ENCODE data around the gene ZG16B.

ZG16B gene, protein sequence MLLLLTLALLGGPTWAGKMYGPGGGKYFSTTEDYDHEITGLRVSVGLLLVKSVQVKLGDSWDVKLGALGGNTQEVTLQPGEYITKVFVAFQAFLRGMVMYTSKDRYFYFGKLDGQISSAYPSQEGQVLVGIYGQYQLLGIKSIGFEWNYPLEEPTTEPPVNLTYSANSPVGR

DNA sequence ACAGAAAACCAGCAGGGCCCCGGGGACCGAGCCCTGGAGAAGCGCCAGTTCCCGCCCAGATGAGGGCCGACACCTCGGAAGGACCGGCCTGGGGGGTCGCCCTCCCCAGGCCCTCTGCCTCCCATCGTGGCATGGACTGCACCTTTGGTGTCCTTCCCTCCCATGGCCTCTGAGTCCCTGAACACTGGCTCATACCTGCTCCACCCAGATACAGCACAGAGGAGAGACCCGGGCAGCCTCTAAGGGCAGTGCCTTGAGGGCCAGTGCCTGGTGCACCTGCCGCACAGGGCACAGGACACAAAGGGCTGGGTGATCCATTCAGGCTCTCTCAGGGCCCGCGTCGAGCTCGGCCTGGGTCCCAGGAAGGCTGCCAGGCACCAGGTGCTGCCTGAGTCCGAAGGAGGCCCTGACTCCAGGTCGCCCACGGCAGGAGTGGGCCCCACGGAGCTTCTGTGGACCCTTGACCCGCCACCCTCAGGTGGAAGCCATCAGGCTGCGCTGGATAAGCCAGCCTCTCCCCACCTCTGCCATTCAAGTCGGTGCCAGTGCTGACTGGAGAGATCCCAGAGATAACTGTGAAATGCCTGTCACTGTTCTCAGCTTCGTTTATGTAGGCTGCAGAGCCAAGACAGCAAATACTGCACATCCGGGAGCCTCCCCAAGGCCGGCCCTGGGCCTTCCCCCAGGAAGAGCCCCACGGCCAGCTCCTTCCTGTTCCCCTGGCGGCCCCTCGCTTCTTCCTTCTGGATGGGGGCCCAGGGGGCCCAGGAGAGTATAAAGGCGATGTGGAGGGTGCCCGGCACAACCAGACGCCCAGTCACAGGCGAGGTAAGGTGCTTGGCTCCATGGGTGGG is at the start of gene ZG16B:
TSS of gene ZG16B (plus strand) at position 803 of the 854 bp plus-strand sequence. CDS start 139 bp downstream, outside the sequence.
- no peak for DNase-seq (ENCODE audit: low read depth, low spot score)

DNA sequence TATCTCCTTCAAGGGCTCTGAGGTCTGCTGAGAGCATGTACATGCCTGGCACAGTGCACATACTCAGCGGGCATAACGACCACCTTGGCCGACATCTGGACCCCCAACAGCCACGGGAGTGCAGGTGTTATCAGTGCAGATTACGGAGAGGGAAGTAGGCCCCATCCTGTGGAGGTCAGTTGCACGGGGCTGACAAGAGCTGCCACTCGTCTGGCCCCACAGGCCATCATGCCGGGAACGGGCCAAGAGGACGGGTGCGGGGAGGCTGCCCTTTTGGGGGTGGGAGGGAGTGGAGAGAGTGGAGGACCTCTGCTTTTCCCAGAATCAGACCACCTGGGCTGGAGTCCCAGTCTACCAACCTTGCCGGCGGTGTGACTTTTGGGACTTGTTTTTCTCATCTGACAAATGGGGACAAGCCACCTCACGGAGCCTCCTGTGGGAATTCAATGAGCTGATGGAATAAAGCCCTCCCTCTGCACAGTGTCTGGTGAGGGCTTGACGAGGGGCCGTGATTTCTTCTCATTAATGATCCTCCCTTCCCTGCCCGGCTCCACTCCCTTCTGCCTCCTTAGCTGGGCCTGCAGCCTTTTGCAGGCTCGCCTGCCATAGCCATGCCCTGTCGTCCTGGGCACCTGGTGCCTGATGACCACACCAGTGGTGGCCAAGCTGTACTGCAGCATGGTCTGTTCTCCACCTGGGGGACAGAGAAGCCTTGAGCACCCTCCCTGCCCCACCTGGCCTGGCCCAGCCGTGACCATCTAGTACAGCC is 47.3 kb upstream of the ZG16B start:
- no peak for DNase-seq (ENCODE audit: low read depth, low spot score)

DNA sequence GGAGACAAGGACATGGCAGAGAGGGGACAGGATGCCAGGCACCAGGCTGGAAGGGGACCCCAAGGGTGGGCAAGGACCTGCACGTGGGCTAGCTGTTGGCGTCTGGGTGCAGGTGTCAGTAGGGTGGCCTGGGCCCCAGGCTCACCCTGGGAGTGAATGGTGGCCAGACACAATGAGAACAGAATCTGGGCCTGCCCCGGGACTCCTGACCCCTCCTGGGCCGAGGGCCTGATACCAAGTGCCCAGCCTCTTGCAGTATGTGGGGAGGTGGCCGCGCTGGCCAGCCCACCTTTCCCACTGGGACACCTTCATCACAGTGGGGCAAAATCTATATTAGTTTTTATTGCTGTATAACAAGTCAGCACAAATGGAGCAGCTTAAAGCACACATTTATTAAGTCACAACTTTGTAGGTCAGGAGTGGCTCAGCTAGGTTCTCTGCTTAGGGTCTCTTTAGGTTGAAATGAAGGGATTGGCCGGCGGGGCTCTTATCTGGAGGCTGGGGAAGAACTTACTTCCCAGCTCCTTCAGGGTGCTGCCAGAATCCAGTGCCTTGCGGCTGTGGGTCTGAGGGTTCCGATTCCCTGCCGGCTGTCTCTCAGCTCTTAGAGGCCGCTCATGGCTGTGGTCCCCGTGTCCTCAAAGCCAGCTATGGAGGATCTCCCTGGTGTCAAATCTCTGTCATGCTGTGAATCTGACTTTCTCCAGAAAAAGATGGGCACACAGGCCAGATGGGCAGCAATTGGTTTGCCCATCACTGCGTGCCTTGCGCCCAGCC is 46.3 kb upstream of the ZG16B start:
- no peak for DNase-seq (ENCODE audit: low read depth, low spot score)

DNA sequence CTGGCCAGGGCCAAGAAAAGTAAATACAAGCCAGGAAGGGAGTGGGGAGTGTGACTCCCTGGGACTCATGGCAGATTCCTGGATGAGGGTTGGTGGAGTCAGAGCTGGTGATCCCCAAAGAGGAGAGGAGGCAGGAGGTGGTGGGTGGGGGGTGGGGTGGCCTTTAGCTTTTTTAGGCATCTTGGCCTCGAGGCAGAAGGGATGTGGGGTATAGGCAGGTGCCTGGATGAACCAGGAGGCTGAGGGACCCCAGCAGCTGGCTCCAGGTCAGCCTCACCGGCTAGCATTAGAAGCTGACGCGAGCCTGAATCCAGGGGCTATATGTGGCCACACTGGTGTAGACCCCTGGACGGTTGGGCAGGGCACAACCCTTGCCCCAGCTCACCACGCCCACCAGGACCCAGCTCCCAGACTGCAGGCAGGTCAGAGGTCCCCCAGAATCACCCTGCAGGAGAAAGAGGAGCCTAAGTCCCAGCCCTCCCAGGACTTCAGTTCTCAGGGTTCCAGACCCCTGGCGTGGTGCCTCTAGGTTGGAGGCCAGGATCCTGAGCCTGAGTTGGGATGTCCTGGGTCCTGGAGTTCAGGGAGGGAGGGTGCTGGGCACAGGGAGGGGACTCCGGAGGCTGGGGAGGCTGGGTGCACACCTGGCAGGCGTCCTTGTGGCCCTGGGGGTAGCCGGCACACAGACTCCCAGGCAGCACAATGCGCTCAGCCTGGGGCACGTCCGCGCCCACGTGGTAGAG is 45.6 kb upstream of the ZG16B start:
- DNase-seq (ENCODE audit: low read depth, low spot score) = no peak

DNA sequence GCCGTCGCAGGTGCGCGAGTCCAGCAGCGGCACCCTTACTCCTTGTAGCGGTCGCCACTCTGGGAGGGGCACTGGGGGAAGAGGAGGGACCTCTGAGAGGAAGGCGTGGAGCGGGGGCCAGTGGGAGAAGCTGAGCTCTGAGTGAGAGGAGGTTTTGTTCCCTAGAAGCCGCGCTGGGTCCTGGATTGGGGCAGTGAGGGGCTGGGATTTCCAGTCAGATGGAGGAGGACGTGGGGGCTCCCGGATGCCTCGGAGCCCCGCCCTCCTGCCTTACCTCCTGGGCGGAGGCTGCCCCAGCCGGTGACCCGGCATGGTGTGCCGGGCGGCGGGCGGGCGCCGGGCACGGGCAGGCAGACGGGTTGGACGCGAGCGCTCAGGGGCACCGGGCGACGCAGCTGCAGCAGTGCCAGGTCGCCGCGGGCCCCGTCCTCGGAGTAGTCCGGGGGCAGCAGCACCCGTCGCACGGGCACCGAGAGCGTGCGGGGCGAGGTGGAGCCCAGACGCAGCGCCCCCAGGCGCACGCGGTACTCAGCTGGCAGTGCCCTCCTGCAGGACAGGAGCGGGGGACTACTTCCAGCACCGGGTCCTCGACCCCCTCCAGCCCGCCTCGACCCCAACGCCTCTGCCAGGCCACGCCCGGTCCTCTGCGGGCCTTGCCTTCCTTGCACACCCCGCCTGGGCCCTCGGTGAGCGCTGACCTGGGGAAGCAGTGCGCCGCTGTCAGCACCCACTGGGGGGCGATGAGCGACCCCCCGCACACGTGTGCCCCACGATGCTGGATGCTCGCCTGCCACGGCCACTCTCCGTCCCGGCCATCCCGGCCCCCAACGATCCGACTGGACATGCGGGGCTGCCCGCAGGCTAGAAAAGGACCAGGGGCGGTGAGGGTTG is 44.8 kb upstream of the ZG16B start:
- no peak for DNase-seq (ENCODE audit: low read depth, low spot score)

DNA sequence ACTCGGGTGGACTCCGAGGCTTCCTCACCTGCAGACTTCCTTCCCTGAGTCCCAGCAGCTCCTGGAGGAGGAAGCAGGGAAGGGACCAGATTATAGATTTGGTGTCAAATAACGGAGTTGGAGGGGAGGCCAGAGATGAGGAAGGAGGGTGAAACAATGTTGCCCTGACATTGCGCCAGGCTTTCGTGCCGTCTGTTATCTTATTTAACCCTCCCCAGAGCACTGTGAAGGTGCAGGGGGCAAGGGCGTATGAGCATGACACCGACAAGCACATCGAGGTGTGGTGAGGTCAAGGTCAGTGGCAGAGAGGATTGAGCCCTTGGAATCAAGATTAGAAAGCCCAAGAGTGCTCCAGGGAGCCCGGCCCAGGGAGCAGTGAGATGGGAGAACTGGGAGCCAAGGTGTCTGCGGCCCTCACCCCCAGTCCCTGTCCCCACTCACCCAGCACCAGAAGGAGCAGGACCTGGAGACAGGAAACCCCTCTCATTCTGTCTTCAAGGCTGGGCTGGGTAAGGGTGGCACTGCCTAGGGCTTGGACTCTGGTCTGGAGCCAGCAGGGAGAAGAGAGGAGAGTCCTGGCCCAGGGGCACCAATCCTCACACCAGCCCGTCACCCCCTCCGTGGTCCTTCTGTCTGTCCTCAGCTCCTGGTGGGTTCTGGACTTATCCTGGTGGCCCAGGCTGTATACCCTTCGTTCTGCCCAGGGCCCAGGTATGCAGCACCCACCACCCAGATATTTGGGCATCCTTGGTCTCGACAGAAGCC is 43.9 kb upstream of the ZG16B start:
- DNase-seq (ENCODE audit: low read depth, low spot score) = no peak

DNA sequence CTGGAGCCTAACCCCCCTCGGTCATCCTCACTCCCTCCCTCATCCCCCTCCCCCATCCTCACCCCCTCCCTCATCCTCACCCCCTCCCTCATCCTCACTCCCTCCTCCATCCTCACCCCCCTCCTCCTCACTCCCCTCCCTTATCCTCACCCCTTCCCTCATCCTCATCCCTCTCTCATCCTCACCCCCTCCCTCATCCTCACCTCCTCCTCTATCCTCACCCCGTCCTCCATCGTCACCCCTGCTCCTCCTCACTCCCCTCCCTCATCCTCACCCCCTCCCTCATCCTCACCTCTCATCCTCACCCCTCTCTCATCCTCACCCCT is 43.3 kb upstream of the ZG16B start:
- DNase-seq (ENCODE audit: low read depth, low spot score) = no peak

DNA sequence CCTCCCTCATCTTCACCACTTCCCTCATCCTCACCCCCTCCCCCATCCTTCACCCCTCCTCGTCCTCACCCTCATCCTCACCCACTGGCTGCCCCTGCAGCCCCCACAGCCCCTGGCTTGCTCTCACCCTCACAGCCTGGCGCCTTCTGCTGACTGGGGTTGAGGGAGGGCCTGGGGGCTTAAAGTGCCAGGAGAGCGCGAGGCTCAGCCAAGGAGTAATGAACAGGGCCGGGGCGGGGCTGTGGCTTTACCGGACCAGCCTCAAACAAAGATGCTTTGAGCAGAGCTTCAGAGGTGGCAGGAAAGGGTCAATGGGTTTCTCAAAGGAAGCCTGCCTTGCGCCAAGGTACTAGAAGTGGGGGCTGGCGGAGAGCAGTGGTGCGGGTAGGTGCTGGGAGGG is 42.7 kb upstream of the ZG16B start, which contains the start of gene PRSS33:
TSS of gene PRSS33 (minus strand) at position 155 of the 400 bp plus-strand sequence. CDS start 1,013 bp downstream, outside the sequence.
- DNase-seq (ENCODE audit: low read depth, low spot score) = no peak

DNA sequence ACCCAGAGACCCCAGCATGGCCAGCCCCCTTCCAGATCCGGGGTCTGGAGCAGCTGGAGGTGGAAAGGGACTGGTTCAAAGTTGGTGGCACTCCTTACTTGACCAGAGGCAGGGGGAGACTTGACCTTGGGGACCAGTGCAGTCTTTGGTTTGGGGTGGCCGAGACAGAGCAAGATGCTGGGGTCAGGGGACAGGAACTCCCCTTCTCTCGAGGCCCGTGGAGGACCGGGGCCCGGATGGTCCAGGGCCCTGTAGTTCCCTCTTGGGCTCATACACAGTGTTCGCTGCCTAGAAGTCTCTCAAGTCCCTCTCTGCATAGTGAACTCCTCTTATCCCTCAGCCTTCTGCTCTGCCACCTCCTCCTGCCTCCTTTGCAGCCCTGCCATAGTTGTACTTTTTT is 42.1 kb upstream of the ZG16B start:
- DNase-seq (ENCODE audit: low read depth, low spot score) = no peak

DNA sequence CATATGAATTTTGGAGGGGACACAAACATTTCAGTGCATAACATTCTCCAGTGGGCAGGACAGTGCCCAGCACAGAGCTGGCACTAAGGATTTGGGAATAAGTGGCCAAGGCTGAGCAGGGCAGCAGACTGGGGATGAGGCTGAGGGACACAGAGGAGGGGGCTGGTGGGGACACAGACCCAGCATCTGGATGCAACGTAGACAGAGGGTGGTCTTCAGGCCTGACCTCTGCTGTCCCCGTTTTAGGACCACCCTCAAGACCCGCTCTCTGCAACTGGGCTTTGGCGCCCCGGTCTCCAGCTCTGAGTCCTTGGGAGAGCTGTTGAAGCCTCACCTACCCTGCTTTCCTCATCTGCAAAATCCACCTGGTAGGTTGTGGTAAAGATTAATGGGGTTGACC is 39.5 kb upstream of the ZG16B start:
- DNase-seq (ENCODE audit: low read depth, low spot score) = no peak

DNA sequence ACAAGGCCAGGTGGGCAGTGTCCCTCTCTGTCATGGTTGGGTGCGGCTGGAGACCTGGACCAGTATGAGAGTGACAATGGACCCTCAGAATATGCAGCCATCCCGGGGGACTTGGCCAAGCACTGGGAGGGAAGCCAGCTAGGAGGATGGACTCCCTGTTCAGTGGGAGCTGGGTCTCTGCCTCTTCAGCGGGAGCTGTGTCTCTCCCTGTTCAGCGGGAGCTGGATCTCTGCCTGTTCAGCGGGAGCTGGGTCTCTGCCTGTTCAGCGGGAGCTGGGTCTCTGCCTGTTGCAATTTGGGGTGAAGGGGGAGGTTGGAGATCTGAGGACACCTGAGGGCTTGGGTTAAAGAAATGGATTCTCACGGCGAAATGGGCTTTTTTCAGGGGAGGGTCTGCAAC is 38.9 kb upstream of the ZG16B start:
- DNase-seq (ENCODE audit: low read depth, low spot score) = no peak

DNA sequence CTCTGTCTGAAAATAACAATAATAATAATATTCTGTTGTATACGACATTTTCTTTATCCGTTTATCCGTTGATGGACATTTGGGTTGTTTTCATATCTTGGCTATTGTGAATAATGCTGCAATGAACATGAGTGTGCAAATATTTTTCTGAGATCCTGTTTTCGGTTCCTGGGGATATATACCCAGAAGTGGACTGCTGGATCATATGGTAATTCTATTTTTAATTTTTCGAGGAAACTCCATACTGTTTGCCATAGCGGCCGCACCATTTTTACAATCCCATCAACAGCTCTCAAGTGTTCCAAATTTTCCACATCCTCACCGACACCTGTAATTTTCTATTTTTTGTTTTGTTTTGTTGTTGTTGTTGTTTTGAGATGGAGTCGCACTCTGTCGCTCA is 37.2 kb upstream of the ZG16B start:
- DNase-seq (ENCODE audit: low read depth, low spot score) = no peak

DNA sequence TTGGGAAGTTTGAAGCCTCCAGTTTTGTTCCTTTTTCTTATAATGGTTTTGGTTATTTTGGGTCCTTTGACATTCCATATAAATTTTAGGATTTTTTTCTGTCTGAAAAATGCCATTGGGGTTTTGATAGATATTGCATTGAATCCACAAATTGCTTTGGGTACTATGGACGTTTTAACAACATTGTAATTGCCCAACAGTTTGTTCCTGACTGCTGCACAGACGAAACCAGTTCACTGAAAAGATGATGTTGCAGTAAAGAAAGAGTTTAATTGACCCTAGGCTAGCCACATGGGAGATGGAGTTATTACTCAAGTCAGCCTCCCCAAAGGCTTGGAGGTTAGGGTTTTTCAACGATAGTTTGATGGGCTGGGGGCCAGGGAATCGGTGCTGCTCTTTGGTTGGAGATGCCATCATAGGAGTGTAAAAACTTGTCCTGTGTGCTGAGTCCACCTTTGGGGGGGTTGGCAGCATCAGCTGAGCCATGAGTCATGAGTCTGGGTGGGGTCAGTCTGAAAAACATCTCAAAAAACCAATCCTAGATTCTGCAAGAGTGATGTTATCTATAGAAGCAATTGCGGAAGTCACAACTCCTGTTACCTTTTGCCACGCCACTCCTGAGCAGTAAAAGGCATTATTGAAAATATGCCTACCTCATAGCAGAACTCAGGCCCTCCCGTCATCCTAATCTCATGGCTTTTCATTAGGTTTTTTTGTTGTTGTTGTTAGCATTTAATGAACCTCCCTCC is 34.5 kb upstream of the ZG16B start:
- no peak for DNase-seq (ENCODE audit: low read depth, low spot score)

DNA sequence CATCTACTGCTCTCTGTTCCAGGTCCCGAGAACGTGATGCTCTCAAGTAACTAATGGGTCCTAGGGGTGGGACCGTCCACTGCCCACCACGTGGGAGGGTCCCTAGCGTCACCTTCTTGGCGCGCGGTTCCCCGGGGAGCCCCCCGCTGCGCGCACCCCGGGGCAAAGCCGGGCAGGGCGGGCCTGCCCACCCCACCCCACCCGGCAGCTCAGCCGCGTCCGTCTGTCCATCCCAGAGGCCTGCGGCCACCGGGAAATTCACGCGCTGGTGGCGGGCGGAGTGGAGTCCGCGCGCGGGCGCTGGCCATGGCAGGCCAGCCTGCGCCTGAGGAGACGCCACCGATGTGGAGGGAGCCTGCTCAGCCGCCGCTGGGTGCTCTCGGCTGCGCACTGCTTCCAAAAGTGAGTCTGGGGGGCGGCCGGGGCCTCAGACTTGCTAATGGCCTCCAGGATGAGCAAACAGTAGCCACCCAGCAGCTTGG is 31.3 kb upstream of the ZG16B start:
- no peak for DNase-seq (ENCODE audit: low read depth, low spot score)

DNA sequence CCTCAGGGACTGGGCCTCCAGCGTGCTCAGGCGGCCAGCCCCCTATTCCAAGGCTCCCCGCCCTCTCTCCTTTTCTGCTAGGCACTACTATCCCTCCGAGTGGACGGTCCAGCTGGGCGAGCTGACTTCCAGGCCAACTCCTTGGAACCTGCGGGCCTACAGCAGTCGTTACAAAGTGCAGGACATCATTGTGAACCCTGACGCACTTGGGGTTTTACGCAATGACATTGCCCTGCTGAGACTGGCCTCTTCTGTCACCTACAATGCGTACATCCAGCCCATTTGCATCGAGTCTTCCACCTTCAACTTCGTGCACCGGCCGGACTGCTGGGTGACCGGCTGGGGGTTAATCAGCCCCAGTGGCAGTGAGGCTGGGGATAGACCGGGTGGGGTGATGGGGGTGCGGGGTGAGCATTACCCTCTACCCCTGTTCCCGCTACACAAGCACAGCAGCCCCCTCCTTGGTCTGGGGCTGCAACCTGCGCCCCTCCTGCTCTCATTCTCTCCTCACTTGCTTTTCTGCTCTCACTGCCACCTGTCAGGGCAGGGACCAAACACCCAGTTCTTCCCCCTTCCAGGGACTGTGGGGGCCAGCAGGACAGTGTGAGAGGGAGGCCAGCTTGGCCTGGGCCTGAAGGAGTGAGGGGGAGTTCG is 30.8 kb upstream of the ZG16B start:
- DNase-seq (ENCODE audit: low read depth, low spot score) = no peak

DNA sequence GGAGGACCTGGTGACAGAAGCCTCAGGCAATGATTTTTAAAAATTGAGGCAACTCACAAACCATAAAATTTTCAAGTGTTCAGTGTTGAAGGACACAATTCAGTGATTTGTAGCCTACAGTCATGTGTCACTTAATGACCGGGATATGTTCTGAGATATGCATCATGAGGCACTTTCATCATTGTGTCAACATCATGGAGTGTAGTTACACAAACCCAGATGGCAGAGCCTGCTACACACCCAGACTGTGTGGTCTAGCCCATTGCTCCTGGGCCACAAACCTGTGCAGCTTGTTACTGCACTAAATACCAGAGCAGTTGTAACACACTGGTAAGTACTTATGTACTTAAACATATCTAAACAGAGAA is 30.3 kb upstream of the ZG16B start:
- no peak for DNase-seq (ENCODE audit: low read depth, low spot score)

DNA sequence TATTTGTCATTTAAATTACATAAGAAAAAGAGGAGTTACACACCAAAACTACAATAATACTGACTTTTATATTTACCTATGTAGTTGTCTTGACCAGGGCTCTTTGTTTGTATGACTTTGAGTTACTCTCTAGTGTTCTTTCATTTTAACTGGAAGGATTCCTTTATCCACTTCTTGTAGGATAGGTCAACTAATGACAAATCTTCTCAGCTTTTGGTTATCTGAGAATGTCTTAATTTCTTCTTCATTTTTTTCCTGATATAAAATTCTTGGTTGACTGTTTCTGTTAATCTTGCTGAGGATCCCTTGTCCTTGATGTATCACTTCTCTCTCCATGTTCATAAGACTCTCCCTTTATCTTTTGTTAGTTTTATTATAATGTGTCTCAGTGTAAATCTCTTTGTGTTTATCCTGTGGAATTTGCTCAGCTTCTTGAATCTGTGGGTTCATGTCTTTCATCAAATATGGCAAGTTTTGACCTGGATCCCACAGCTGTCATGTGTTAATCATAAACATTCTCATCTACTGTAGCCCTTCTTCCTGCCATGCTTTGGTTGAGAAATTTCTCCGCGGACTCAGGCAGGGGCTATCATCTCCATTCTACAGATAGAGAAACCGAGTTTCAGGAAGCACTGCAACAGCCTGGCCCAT is 26.4 kb upstream of the ZG16B start:
- DNase-seq (ENCODE audit: low read depth, low spot score) = no peak

Data from ELF-1 (cell line).